SK-N-SH treated with all-trans-retinoic acid at 6 μM for 48 hours (cell line): ENCODE measurements around the gene IFNW1.

Experiments used
- ISL1 ChIP-seq: fragments of 250-450 bp; sonication (Bioruptor Pico); IDR thresholded peaks from 2 replicates; pipeline ENCODE4 v2.1.2; 2022; ENCODE audit warnings: mild to moderate bottlenecking, moderate library complexity
- RARB ChIP-seq: fragments of 250-450 bp; sonication (Bioruptor Pico); IDR thresholded peaks from 2 replicates; pipeline ENCODE4 v1.8.0; 2021; ENCODE audit warnings: mild to moderate bottlenecking, moderate library complexity
- TCF4 ChIP-seq: fragments of 250-450 bp; sonication (Bioruptor Pico); IDR thresholded peaks from 2 replicates; pipeline ENCODE4 v1.8.0; 2021; ENCODE audit warnings: mild to moderate bottlenecking, moderate library complexity, borderline replicate concordance
- ZC3H10 ChIP-seq: fragments of 250-450 bp; sonication (Bioruptor Pico); IDR thresholded peaks from 2 replicates; pipeline ENCODE4 v1.5.1; 2021; ENCODE audit warnings: mild to moderate bottlenecking, moderate library complexity
- ZNF70 ChIP-seq: fragments of 450-650 bp; formaldehyde crosslinking; IDR thresholded peaks from 2 replicates; pipeline ENCODE4 v1.5.0; 2020; ENCODE audit warnings: mild to moderate bottlenecking, moderate library complexity
- TF ChIP-seq, protein P1 (sequence below): fragments of 250-450 bp; sonication (Bioruptor Pico); IDR thresholded peaks from 2 replicates; pipeline ENCODE4 v1.5.1; 2021; ENCODE audit warnings: mild to moderate bottlenecking, moderate library complexity
- TF ChIP-seq, protein P2 (sequence below): fragments of 250-450 bp; sonication (Bioruptor Pico); IDR thresholded peaks from 2 replicates; pipeline ENCODE4 v1.5.0; 2020; ENCODE audit warnings: mild to moderate bottlenecking, moderate library complexity
- TF ChIP-seq, protein P3 (sequence below): fragments of 250-450 bp; sonication (Bioruptor Pico); IDR thresholded peaks from 2 replicates; pipeline ENCODE4 v1.8.0; 2020; ENCODE audit warnings: mild to moderate bottlenecking, moderate library complexity, borderline replicate concordance
- TF ChIP-seq, protein P4 (sequence below): fragments of 250-450 bp; sonication (Bioruptor Pico); IDR thresholded peaks from 2 replicates; pipeline ENCODE4 v1.5.1; 2020; ENCODE audit warnings: low read depth, mild to moderate bottlenecking, moderate library complexity

DNA sequence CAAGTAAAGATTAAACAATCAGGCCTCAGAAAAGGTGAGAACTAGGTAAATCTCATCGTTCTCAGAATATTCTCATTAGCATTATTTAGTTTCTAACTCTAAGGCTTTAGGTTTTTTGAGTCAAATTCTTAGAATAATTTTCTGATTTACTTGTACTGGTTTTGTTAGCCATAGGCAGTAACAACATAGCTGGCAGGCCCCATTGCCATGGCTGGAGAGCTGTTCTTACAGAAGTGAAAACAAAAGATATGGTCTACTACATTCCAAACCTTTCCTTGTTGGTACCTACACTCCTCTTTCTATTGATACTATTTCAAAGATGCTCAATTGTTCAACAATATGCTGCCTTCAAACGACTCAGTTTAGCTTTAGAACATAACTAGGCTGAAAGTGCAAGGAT is 27.3 kb downstream of the IFNW1 start:
- TF ChIP-seq, protein P1, sequence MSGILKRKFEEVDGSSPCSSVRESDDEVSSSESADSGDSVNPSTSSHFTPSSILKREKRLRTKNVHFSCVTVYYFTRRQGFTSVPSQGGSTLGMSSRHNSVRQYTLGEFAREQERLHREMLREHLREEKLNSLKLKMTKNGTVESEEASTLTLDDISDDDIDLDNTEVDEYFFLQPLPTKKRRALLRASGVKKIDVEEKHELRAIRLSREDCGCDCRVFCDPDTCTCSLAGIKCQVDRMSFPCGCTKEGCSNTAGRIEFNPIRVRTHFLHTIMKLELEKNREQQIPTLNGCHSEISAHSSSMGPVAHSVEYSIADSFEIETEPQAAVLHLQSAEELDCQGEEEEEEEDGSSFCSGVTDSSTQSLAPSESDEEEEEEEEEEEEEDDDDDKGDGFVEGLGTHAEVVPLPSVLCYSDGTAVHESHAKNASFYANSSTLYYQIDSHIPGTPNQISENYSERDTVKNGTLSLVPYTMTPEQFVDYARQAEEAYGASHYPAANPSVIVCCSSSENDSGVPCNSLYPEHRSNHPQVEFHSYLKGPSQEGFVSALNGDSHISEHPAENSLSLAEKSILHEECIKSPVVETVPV (CRISPR knock-in tag): no peak
- TF ChIP-seq, protein P2, sequence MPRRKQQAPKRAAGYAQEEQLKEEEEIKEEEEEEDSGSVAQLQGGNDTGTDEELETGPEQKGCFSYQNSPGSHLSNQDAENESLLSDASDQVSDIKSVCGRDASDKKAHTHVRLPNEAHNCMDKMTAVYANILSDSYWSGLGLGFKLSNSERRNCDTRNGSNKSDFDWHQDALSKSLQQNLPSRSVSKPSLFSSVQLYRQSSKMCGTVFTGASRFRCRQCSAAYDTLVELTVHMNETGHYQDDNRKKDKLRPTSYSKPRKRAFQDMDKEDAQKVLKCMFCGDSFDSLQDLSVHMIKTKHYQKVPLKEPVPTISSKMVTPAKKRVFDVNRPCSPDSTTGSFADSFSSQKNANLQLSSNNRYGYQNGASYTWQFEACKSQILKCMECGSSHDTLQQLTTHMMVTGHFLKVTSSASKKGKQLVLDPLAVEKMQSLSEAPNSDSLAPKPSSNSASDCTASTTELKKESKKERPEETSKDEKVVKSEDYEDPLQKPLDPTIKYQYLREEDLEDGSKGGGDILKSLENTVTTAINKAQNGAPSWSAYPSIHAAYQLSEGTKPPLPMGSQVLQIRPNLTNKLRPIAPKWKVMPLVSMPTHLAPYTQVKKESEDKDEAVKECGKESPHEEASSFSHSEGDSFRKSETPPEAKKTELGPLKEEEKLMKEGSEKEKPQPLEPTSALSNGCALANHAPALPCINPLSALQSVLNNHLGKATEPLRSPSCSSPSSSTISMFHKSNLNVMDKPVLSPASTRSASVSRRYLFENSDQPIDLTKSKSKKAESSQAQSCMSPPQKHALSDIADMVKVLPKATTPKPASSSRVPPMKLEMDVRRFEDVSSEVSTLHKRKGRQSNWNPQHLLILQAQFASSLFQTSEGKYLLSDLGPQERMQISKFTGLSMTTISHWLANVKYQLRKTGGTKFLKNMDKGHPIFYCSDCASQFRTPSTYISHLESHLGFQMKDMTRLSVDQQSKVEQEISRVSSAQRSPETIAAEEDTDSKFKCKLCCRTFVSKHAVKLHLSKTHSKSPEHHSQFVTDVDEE: no peak
- no peak for TF ChIP-seq ISL1
- TF ChIP-seq, protein P3, sequence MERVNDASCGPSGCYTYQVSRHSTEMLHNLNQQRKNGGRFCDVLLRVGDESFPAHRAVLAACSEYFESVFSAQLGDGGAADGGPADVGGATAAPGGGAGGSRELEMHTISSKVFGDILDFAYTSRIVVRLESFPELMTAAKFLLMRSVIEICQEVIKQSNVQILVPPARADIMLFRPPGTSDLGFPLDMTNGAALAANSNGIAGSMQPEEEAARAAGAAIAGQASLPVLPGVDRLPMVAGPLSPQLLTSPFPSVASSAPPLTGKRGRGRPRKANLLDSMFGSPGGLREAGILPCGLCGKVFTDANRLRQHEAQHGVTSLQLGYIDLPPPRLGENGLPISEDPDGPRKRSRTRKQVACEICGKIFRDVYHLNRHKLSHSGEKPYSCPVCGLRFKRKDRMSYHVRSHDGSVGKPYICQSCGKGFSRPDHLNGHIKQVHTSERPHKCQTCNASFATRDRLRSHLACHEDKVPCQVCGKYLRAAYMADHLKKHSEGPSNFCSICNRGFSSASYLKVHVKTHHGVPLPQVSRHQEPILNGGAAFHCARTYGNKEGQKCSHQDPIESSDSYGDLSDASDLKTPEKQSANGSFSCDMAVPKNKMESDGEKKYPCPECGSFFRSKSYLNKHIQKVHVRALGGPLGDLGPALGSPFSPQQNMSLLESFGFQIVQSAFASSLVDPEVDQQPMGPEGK (CRISPR knock-in tag): no peak
- TF ChIP-seq, protein P4, sequence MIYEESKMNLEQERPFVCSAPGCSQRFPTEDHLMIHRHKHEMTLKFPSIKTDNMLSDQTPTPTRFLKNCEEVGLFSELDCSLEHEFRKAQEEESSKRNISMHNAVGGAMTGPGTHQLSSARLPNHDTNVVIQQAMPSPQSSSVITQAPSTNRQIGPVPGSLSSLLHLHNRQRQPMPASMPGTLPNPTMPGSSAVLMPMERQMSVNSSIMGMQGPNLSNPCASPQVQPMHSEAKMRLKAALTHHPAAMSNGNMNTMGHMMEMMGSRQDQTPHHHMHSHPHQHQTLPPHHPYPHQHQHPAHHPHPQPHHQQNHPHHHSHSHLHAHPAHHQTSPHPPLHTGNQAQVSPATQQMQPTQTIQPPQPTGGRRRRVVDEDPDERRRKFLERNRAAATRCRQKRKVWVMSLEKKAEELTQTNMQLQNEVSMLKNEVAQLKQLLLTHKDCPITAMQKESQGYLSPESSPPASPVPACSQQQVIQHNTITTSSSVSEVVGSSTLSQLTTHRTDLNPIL (CRISPR knock-in tag): no peak
- no peak for TF ChIP-seq ZC3H10 (CRISPR knock-in tag)
- TF ChIP-seq ZNF70: no peak
- no peak for TF ChIP-seq RARB (CRISPR knock-in tag)
- no peak for TF ChIP-seq TCF4 (CRISPR knock-in tag)
